HPDE6-E6E7 (cell line): ENCODE results near the gene SPEF2.

Experiments used
- DNase-seq: peaks from one replicate; pipeline ENCODE4 v3.0.0; 2011; ENCODE audit warnings: missing footprints; ENCODE audit errors: extremely low spot score

The SPEF2 gene

DNA sequence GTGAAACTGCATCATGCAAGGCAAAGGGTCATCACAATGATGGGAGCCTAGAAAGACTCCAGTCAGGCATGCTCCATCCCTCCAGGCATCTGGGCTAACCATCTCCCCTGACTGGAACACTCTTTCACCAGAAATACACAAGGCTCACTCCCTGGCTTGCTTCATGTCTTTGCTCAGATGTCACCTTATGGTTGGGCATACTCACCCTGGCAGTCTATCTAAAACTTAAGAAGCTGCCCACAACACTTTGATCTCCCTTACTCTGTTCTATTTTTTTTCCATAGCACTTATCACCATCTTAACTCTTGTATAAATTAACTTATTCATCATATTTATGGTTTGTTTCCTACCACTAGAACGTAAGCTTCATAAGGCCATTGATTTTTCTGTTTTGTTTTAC, 90.0 kb downstream of the SPEF2 start:
- no peak for DNase-seq

DNA sequence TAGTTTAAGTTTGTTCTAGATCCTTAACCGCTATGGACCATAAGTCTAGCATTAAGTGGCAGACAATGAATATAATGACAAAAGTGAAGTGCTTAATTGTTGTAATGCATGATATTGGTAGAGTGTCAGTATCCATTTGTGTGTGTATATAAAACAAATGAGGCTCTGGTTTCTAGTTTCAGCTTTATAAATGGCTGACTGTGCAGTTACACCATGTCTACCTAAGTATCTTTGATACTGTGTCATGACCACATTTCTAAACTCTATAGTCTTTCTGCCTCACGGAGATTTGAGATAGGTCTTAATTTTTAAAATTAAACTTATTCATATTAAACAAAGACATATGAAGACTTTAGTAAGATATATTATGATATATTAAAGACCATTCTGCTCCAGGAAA, 92.0 kb downstream of the SPEF2 start:
- no peak for DNase-seq

DNA sequence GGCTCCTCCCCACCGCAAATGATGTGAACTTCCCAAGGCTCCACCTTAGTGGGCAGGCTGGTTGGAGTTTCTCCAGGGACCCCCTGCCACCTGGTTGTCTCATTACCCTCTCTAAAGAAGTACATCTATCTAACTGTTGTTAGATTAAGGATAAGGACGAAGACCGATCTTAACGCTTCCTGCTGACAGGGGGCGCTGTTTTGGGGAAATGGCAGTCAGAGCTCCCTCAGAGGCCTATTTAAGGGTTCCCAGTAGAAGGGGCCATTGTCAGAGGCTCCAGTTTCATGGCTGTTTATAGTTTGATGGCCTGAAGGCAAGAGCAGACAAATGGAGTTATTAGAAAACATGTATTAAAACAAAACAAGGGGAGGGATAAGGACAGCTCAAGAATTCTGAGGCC, 100.1 kb downstream of the SPEF2 start:
- DNase-seq: no peak

DNA sequence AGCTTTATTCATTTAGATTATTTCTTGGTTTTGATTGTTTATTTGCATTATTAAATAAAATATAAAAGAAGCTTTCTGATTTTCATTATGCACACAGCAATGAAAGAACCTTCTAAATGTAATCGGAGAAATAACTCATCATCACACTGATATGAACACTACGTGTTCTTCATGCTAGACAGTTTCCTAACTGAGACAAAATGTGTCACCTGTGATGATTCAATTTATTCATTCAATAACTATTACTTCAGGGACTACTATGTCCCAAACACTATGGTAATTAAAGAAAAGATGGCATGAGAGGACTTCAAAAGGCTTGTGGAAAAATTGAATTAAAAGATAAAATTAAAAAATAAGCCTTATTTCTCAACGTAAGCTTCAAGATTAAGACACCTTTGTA, 118.1 kb downstream of the SPEF2 start:
- DNase-seq: no peak

DNA sequence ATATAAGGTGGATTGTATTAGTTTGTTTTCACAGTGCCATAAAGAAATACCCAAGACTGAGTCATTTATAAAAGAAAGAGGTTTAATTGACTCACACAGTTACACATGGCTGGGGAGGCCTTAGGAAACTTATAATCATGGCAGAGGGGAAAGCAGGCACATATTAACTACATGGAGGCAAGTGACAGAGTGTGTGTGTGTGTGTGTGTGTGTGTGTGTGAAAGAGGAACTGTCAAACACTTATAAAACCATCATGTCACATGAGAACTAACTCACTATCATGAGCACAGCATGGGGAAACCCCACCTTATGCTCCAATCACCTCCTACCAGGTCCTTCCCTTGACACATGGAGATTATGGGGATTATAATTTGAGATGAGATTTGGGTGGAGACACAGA, 118.6 kb downstream of the SPEF2 start:
- no peak for DNase-seq

DNA sequence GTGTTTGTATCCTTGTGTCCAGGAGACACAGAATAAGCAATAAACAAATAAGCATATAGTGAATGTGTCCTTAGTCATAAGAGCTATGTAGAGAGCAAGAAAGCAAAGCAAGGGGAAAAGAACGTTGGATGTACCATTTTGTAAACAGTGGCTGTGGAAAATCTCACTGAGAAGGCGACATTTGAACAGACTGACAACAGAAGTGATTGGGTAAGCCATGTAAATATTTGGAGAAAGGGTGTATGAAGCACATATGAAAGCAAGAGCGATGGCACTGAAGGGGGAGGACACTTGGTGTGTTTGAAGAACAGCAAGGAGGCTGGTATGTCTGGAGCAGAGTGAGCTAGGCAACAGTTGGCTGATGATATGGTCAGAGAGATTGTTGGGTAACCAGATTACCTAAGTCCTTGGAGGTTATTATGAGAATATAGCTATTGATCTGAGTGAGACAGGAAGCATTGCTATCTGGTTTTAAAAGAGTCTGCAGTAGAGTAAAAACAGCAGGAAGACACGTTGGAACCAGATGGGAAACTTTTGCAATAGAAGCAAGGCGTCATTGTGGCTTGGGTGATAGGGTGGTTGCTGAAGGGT, 123.6 kb downstream of the SPEF2 start:
- DNase-seq: no peak

DNA sequence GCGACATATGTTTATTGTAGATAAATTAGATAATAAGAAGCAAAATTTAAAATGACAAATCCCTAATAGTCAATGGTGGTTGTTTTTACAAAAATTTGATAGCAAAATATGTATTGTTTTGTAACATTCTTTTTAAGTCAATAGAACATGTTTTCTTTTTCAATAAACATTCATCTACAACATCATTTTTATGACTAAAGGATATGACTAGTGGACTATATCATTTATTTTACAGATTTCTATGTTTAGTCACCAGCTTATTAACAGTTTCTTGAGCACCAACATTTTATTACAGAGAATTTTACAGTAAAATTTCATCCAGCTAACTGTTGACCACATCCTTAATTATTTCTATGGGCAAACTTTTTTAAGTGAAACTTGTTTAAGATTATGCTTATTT, 124.3 kb downstream of the SPEF2 start:
- no peak for DNase-seq

DNA sequence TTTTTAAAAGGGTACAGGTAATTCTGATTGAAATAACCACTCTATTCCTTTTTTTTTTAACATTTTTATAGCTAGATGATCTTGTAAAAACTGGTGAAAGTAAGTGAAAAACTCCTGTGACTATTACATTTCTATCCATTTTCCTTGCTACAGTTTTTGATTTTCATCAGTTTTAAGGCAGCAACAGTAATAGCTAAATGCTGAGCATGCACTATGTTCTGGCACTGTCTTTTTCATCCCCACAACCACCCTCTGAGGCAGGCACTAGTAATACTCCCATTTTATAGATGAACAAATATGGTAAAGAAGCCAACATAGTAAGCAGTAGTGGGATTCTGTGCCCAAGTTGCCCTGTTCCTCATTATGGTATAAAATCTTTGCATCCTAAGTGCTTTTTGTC, 126.0 kb downstream of the SPEF2 start:
- no peak for DNase-seq

DNA sequence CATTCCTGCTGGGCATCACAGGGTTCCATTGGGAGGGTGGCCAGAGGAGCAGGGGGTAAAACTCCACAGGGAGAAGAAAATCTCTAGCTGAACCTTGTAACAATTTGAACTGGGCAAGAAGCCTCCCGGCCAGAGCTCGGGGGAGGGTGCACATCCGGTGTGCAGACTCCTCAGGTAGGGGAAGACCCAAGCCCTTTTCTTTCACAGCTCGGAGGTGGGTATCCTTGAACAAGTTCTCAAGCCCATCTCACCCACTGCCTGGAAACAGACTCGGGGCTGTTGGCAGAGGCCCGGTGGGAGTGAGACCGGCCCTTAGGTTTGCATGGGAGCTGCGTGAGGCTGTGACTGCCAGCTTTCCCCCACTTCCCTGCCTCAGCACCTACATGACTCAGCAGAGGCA, 127.5 kb downstream of the SPEF2 start:
- DNase-seq: no peak

DNA sequence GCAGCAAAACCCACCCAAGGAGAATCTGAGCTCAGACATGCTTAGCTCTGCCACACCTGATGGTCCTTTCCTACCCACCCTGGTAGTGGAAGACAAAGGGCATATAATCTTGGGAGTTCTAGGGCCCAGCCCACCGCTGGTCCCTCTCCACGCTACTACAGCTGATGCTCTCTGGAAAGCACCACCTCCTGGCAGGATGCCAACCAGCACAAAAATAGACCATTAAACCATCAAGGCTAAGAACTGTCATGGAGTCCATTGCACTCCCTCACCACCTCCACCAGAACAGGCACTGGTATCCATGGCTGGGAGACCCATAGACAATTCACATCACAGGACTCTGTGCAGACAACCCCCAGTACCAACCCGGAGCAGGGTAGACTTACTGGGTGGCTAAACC, 128.0 kb downstream of the SPEF2 start:
- no peak for DNase-seq

DNA sequence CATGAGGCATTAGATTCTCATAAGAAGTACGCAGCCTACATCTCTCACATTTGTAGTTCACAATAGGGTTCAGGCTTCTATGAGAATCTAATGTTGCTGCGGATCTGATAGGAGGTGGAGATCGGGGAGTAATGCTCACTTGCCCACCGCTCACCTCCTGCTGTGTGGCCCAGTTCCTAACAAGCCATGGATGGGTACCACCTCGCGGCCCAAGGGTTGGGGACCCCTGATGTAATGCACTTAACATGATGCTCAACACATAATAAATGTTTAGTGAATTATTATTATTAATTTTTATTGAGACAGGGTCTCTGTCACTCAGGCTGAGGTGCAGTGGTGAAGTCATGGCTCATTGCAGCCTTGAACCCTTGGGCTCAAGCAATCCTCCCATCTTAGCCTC, 134.3 kb downstream of the SPEF2 start:
- no peak for DNase-seq

DNA sequence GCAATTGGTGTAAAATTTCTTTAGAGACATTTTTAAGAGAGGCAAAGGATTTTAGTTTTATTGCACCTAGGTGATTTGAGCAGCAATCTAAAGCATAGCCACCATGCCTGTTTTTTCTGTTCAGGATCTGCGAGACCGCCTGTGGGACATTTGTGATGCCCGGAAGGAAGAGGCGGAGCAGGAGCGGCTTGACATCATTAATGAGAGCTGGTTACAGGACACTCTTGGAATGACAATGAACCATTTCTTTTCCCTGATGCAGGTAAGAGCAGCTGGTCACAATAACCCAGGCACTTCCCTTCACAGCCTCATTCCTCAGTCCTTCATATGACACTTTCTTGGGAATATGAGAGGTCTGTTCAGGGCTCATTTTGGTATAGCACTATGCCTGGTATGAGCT, 135.8 kb downstream of the SPEF2 start:
- DNase-seq: no peak

DNA sequence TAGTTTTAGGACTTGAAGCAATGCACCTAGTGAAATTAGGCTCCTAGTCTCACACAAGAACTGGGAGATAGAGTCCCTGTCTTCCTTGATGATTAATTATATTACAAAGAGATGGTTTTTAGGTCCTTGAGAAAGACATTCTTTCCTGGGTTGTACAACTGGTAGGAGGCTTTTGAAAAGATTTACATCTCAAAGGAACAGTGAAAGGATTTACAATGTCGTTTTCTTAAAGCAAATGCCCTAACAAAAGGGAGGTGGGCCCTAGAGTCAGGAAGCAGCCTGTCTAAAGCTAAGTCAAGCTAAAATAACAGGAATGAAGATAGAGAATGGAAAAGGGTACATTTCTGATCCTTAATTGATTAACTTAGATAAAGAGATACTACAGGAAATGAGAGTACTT, 136.8 kb downstream of the SPEF2 start:
- DNase-seq: no peak

DNA sequence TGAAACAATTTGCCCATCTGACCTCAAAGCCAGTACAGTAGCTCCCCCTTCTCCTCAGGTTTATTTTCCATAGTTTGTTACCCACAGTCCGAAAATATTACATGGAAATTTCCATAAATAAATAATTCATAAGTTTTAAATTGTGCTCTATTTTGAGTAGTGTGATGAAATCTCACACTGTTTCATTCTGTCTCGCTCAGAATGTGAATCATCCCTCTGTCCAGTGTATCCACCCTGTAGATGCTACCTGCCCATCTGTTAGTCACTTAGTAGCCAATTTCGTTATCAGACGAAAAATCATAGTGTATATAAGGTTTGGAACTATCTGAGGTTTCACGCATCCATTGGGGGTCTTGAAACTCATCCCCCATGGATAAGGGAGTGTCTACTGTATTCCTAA, 138.3 kb downstream of the SPEF2 start:
- DNase-seq: no peak

DNA sequence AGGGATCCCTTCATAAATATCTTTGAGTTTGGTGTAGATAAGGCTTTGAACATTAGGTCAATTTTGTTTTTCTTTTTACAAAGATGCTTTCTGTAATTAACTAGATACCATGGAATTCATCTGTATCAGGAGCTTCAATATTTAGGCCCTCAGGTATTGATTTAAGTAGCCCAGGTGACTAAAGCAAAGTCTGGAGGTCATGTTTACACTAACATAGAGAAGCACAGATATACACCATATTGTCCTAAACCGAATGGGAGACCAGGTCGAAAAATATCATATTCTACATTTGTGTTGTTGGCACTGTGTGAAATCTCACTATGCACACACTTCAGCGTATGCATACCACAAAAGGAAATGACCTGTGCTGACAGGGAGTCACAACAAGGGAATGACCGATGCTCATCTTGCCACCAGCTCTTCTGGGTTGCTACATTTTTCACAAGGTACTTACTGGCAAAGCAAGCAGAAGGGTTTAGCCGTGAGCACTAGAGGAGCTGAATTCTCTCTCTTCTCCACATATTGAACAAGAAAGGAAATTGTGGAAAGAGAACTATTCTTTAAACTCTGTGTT, 140.6 kb downstream of the SPEF2 start:
- no peak for DNase-seq

DNA sequence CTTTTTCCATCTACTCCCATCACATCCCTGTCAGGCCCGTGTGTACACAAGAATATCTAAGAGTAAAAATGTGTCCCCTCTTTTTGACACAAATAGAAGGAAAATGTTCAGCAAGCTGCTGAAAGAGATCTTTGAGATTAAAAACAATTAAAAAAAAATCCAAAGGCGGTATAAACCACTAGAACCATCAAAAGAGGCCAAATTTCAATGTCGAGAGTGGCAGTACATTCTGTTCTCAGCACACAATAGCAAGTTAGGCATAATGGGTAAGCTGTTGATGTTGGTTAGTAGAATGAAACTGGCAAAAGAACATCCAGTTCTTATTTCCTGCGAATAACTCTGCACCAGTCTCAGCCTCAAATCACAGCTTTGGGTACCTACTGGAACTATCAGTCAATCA, 143.9 kb downstream of the SPEF2 start:
- no peak for DNase-seq

DNA sequence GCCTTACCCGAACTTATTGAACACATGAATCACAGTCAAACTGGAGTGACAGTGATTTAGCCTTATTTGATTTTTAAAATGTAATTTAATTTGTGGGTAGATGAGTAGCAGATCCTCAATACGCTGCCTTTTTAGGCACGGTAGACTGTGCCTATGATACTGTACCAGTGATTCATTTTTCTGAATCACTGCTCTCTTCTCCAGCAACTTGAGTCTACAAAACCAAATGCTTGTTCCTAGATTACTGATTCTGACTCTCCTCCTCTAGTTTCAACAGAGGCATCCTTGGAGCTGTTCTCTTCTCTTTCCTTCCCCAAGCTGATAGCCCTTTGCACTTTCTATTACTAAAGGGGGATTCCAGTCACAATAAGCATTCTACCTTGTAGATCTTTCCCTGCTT, 144.7 kb downstream of the SPEF2 start:
- no peak for DNase-seq

DNA sequence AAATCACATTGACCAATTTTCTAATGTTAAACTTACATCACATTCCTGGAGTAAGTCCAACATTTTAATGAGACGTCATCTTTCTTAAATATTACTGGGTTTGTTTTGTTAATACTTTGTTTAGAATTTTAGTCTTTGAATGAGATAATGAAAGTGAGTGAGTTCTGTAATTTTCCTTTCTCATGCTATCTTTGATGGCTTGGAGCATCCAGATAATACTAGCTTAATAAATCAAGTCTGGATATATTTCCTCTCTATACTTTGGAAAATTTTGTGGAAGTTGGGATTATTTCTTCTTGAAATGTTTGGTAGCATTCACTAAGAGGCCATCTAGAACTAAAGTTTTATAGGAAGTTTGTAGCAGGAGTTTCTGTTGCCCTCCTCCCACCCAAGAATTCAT, 148.3 kb downstream of the SPEF2 start:
- DNase-seq: no peak

DNA sequence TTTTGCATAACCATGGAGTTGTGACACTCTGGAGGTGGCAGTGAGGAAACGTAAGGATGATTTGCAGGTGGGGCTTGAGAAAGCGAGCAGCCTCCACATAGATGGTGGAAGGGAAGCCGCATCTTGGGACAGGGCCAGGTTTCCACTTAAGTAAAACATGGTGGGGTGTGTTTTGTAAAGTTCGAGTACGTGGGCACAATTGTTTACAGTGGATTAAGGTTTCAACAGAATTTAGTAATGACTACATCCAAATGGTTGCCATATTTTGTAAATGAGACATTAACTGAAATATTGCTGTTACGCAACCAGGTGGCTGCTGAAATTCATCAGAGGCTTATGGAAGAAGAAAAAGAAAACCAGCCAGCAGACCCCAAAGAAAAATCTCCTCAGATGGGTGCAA, 153.6 kb downstream of the SPEF2 start:
- no peak for DNase-seq

DNA sequence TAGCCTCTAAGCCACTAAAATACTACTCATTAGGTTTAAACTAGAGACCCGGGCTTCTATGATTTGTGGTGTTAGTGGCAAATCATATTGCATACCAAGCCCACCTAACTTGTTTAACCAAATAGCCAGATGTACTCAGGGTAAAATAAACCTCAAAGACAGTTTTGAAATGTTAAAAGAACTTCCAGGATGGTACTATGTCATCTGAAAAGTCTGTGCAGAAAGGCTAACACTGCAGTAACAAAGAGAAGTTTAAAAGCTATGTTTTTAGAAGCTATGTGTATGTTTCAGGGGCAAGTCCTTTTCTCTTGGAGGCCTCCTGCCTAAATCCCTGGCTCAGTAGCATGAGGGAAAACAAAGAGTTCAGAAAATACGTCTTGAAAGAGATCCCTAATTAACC, 154.2 kb downstream of the SPEF2 start:
- no peak for DNase-seq

DNA sequence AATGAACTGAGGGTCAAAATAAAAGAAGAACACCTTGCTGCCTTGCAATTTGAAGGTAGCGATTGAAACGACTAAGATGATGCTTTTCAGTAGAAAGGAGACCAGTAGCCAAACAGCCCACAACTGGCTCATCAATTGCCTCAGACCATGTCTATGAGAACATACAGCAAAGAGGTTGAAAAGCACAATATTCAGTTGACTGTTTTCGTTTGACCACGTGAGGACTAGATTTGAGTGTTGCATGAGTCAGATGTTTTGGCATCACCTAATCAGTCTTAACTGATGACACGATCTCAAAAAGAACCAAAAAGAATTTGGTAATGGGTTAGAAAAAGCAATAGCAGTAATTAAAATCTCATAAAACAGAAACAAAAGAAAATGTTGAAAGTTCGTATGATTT, 156.3 kb downstream of the SPEF2 start:
- DNase-seq: no peak

DNA sequence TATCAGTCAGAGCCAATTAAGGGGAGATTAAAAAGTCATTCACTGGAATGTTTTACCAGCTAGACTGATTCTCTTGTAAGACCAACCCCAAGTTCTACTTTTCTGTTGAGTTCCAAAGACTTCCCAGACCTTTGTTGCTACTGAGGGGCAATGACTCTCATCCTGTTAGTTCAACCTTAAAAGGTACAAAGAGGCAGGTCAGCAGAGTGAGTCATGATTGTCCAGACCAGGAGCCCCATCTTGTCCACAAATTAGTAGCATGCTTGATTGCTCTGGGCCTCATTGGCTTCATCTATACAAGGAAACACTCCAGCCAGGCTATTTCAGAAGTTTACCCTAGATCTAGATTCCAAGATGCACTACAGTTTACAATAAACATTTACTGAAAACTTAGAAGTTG, 159.1 kb downstream of the SPEF2 start:
- DNase-seq: no peak

DNA sequence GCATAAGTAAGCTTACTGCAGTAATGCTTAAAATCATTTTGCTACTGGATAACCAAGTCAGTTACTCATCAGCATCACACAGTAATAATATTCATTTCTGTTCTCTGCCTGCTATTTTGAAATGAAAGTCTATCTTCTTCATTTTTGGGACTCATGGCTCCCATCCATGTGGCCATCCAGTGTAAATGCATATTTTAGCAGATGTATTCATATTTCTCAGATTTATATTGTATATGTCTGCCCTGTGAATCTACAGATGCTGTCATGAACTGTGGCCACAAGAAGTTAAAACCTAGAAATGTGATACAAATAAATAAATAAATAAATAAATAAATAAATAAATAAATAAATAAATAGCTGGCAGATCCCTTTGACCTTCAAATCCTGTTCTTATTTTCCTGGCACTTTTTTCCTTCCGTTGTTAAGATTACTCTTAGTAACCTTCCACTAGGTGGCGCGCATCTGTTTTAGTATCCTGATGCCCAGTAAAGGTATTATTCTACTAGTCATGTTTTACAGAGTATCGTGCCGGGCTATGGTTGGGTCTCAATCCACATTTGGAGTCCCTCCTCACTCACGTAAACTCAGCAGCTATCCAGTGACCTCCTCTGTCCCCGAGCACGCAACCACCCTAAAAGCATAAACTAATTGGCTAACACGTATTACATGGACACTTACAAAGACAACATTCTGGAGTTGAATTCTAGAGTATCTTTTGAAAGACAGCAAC, 159.9 kb downstream of the SPEF2 start:
- no peak for DNase-seq
